ENCODE measurements around the gene CRTC3.

The CRTC3 gene

DNA sequence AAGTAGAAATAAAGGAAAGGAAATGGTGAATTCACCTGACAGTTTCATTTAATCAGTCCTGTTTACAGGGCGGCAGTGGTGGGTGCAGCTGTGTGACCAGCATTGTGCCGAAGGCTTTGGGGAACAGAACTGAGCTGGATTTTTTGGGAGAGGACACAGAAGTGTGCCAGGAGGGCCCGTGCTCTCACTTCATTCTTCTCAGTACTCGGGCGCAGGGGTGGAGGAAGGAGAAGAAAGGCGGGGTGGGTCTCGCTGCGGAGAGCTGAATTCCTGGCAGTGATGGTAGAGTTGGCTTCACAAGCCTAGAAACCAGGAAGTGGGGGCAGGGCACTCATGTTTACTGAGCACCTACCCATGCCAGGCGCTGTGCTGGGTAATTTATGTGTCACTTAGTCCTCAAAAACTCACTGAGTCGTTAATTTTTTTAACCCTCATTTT is 64.6 kb downstream of the CRTC3 start:
- DNase-seq: no peak

DNA sequence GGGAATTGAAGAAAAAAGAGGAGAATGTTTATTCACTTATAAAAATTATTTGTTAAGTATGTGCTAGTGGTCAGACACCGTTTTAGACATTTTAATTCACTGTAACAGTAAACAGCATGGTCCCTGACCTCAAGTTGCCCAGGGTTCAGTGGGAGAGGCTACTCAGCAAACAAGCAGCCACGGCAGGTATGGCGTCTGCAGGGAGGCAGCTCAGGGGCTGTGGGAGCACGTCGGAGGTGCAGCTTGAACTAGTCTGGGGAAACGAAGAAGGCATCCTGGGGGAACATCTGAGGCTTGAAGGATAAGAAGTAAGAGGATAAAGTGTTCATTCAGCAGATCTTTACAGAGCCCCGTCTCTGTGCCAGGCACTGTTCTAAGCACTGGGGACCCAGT is 66.0 kb downstream of the CRTC3 start:
- DNase-seq: no peak

DNA sequence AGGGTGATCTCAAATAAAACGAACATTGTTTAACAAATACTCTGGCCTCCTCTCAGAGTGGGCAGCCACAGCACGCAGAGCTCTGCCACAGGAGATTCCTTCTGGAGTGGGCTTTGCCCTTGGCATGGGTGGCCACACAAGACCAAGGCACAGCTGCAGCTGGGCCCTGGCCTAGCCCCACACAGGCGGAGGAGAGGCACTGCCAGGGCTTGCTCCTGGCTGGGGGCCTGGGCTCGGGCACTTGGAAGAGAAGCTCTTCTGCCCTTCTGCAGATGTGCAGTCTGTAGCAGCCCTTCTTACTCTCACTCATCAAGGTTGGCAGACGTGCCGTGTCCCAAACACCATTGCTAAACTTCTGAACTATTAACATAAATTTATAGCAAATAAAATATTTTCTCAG is 67.2 kb downstream of the CRTC3 start:
- DNase-seq: no peak

DNA sequence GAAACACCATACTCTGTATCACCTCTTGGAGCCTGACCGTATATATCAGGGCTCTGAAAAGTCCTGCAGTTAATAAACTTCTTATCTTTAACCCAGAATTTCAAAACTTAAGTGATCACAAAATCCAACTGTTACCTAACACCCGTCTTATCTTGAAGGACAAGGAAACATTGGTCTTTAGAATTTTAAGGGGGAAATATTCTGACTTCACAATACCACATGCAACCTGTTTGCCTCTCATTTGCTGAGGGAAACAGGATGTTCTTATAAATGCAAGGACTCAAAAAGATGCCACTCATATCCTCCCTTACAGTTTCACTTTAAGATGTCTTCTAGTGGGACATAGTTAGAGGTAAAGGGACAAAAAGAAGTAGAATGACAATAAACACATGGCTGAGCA is 67.9 kb downstream of the CRTC3 start:
- DNase-seq: no peak

DNA sequence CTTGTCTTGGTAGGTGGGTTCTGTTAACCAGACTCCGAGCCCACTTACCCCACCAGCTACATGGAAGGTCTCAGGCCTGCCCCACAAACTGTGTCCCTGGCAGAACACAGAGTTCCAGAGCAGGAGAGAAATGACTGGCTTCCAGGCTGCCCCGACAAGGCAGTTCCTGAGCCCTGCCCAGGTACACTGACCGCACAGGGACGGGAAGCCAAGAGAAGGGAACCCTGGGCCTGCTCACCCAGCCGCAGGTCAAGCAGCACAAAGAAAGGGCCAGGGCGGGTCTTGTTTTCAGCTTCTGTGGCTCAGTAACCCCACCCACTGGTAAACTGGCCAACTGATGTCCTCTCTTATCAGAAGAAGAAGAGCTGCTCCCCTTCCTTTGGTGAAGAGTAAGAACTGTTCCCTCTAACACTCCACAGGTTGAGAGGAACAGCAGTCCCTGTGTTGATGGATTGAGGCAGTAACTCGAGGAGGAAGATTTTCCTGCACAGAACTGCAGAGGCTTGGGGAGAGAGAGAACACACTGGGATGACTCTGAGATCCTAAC is 68.4 kb downstream of the CRTC3 start:
- DNase-seq: no peak

DNA sequence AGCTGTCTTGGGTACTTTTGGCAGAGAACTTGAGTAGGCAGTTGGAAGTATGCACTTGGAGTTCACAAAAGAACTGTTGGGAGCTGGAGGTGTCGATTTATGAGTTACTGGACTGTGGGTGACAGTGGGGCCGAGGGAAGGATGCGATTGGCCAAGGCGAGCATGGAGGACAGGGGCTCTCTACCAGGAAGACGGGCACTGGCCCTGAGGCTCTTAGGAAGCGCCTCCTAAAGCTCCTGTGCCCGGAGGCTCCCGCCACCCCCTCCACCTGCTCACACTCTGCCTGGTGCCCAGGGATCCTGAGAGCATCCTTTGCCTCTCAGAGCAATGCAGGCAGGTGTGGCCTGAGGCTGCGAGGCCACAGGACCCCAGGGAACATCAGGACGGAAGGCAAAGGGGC is 69.0 kb downstream of the CRTC3 start:
- no peak for DNase-seq

DNA sequence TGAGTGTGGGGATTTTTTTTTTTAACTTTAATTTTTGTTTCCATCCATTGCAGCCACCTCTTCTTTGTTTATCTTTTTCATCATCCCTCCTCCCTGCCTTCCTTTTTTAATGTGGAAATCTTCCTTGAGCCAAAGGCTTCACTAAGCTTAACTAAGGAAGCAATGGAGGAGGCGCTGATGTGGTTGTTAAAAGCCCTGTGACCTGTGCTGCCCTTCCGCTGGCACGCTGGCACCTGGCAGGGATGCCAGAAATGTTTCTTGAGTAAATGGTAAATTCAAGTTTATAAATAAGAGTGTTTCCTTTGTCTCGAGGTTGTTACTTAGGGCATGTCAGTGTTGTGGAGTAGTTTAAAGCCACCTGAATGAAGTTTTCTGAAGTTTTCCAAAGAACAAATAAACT is 69.4 kb downstream of the CRTC3 start:
- no peak for DNase-seq

DNA sequence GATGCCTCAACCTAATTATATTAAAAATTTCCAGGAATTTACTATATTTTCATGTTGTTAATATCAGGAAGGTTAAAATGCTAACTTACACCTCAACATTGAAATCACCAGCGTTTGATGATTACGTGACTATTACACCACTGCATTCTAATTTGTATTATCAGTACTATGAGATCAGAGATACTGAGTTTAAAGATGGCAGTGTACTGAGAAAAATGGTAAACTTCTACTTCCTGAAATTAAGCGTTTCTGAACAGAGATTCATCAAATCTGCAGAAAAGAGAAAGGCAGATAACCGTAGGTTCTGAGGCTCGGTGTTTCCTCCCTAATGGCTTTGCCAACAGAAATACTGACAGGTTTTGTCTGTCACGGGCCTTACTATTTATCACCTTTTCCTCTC is 69.9 kb downstream of the CRTC3 start:
- DNase-seq: no peak

DNA sequence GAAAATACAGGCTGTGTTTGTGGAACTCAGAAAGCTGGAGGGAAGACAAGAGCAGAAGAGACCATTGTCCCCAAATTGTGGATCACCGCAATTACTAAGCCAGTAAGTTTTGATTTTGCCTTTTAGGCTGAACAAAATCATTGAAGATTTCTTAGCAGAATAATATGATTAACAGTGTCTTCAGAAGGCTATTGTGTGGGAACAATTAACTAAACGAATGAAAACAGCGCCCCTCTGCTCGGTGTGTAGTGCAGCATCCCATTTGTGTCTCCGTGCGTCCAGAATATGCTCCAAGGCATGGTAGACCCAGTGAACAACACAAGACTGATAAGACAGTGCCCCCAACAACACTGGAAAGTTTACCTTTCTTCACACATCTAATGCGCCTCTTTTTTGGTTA is 71.2 kb downstream of the CRTC3 start:
- no peak for DNase-seq

DNA sequence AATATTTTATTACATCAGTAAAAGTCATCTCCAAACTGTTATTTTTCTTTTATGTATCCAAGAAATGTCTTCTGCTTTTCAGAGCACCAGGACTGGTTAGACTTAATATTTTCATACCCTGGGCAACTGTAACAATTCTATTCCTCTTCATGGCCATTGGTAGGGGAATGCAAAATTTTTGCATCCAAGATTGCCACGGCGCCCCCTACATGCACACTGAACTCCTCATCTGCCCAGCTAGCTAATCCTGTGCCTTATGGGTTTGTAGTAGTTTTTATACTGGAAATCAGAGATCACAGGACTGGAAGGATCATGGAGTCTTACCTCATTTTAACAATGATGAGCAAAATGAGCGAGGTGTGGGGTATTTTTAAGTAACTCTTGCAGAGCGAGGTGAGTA is 74.2 kb downstream of the CRTC3 start:
- DNase-seq: no peak

DNA sequence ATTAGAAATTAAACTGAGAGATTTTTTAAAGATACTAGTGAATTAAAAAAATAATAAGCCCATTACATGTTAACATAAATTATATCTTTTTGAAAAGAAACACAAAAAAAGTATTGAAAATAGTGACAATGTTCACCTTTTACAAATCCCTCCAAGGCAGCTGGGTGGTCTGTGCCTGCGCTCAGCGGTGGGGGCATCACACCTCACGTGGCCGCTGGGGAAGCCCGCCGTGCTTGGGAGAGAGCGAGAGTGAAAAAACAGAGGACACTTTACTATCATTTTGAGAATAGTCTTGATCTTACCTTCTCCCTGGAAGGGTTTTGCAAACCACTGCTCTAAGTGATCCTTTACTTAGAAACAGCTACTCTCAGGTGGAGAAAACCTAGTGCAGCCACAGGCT is 76.9 kb downstream of the CRTC3 start:
- DNase-seq: no peak

DNA sequence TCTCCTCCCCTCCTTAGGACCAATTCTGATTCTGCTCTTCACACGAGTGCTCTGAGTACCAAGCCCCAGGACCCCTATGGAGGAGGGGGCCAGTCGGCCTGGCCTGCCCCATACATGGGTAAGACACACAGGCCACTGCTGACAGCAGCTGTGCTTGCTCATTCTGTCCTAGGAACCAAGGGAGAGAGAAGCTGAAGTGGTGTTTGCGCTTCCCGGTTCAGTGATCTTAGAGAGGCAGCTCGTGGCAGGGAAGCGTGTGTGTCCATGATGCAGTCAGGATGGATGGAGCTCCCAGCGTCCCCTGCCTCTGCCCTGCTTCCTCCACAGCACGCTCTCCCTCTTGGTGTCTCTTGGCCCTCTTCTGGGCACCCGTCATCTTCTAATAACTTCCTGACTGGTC is 77.6 kb downstream of the CRTC3 start:
- DNase-seq: no peak

DNA sequence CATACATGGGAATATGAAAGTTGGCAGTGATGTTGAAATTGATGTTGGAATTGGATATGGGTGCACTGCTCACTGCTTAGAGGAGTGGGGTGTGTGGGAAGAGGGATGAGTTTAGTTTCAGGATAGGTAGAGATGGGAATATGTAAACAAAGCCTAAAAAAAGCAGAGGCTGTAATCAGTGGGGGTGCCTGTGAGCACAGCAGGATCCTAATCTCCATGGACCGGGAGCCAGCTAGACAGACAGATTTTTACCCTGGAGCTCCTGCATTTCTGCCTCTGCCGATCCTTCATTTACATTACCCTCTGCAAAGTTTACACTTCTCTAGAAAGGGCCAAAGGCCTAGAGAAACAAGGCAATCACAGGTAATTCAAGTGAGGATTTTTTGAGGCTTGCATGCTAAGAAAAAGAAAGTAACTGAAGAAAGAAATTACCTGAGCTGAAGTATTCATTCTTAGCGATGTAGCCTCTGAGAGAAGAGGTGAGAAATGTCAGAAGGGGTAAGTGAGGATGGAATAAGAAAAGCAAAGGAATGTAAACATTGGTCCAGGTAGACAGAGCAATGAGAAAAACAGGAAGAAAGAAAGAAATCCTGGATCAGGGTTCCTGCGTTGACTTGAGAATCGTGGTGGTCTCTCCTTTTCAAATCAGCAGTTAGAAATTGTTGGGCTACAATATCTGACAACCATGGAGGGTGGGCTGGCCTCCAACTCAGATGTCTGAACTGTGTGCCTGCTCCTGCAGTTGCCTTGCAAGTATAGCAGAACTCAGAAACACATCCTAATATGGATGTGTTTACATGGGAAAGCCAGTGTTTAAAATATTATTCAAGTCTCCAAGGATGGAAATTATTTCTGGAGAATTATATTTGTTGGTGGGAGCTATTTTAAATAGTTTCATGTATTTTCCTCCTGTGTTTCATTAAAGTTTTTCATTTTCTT is 79.8 kb downstream of the CRTC3 start:
- peak; percentile 28 for DNase-seq

DNA sequence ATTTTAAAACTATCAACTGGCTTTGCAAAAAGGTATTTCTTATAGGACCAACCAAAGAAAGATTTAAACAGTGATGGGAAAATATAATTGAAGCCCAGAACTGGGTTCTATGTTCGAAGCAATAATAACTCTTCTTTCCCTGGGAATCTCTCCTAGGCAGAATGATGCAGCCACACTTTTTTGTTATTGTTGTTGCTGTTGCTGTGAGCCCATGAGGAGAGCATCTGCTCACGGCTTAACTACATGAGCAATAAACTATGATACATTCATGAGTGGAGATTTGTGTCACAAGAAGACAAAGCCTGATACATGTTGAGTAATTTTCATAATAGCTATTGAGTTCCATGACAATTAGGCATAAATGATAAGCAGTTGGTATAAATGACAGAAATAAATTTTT is 80.5 kb downstream of the CRTC3 start:
- peak; percentile 63 for DNase-seq

DNA sequence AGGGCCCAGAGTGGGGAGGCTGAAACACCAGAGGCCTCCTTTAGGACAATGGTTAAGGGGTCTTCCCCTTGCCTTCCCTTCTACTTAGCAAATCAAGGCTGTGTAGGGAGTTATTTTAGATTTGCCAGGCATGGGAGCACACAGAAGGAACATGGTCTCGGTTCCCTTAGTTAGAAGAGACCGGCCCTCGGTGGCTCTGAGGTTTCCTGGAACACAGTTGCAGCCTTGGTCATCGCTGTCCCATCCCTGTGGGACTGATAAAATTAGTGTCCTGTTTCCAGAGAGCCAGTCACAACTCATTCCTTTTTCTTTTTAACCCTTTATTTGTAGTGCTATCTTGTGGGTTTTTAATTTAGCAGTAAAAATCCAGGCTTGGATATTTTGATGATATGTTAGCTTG is 81.4 kb downstream of the CRTC3 start:
- DNase-seq: no peak

DNA sequence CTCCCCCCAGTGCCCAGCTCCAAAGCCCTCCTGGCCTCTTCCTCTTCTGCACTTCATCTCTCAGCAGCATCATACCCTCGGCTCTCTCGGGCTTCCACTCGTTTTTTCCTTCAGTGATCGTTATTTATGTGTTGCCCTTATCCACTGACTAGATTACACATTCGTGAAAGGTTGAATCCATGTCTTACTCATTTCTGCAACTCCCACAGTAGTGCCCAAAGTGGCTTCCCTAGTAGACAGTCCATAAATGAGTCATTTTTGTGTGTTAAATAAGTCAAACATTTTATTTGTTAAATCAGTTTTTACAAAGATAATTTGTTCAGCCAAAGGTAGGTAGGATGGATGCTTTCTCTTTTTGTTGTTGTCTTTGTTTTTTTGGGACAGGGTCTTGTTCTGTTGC is 87.4 kb downstream of the CRTC3 start:
- no peak for DNase-seq

DNA sequence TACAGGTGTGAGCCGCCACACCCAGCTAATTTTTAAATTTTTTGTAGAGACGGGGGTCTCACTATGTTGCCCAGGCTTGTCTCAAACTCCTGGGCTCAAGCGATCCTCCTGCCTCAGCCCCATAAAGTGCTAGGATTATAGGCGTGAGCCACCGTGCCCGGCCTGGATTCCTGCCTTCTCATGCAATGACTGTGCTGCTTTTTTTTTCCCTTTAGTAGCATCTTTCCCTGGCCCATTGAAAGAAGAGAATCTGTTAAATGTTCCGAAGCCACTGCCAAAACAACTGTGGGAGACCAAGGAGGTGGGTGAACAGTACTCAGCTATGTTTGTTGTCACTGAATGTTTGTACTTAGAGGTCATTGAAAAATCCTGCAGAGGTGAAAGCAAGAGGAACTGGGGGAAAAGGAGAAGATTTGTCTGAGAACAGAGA is 88.0 kb downstream of the CRTC3 start:
- DNase-seq: no peak

DNA sequence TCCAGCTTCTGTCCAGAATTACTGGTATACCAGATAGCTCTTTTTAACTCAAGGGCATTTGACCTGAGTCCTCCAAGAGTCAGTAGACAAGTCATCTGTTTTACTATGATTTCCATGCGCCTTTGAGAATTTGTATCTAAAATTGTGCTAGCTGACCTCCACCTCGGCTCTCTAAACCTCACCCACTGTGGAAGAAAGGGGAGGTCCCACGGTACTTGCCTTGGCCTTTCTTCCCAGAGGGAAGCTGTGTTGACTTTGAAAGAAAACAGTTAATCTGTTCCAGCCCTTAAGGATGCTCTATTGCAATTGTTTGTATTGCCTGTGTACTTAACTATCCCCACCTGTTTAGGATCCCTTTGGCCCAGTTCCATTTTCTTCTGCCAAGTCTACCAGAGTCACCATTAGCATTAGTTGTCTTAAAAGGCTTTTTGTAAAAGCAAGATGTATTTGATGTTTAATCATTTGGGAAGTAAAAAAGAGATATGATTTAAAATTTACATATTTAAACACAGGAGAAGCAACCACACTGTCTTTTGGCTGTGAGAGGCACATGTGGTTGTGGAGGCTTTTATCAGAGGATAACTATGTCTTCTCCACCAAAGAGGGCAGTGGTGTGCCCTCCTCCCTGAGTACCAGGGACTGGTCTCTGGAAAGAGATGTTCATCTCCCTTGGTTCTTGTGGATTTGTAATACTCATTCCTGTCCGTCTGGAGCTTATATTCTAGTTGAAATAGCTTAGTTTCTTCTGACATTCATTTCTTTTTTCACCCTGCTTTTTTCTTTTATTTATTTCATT is 88.8 kb downstream of the CRTC3 start:
- DNase-seq: no peak

DNA sequence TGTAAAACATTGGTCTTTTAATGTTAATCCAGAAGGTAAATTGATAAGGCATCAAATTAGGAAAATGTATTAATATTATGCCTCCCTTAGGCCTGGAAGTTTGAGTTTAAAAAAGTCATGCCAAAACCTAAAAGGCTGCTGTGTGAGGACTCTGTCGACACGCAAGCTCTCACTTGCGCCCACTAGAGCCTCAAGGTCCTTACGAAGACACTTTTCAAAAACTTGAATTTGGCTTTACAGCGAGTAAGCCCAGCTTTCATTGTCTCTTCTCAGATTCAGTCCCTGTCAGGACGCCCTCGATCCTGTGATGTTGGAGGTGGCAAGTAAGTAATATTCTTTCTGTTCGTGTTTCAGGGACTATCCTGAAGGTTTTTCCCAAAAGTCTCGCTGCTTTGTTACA is 89.7 kb downstream of the CRTC3 start:
- DNase-seq: no peak

DNA sequence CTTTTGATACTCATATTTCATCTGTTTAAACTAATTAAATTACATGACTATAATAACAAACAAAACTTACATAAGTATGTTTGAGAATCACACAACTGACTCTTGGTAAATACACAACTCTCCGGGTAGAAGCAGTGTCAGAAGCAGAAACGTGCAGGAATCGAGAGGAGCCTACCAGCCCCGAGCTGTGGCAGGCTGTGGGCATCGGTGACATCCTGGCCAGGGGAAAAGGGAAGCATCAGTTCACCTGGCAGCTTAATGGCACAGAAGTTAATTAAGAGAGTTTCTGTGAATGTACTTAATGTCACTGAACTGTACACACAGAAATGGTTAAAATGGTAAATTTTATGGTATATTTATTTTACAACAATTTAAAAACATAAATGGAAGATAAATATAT is 90.2 kb downstream of the CRTC3 start:
- DNase-seq: no peak

DNA sequence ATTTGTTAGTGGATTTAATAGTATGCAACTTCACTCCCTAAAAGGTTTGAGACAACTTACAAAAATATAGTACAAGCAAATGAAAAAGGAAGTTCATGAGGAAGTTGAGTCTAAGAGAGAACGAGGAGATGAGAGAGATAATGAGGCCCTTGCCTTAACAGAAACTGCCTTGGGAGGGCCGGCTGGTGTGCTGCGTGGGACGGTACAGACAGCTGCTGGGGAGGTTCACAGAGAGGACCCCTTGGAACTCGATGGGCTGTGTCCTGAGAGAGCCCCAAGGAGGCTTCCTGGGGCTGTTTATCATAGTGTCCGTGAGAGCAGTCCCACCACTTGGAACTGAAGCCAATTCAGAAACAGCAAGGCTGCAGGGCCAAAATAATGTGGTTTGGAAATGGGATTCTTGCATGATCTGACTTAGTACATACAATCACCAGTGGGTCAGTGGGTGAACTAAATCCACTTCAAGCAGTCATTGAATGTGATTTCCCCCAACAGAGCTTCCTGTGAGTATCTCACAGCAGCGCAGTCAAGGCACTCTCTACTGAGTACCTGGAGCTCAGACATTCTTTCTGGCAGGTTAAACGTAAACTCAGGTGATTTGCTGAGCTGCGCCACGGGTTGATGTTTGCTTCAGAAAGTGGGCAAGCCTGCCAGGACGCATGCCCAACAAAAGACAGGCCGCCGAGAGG is 90.8 kb downstream of the CRTC3 start:
- no peak for DNase-seq

DNA sequence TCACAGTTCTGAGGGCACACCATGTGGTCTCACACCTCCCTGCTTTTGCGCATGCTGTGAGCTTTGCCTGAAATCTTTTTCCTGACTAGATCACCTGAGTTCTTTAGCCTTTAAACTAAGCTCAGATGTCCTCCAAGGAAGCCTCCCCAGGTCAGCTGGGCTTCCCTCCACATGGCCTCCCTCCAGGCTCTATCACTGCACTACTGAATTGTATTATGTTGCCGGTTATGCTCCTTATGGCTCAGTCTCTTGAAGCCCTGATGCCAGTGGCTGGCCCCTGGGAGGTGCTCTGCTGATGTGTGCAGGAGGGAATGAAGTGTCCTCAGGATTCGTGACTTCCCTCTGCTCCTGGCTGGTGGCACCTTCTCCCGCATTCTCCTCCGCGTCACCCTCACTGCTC is 94.1 kb downstream of the CRTC3 start:
- DNase-seq: no peak
